ENCODE data around the gene CLECL1.

- TF ChIP-seq CTCF (IDR thresholded peaks at IDR 0.05; ENCODE audit: low read length) (no peak), EZH2 (optimal IDR thresholded peaks at IDR 0.05; ENCODE audit: low read depth, low read length) (no peak), EZH2phosphoT487 (IDR thresholded peaks at IDR 0.05; ENCODE audit: low read length) (no peak)
Measured at GRCh38 chr12:9674226-9674590, 58.7 kb downstream of the CLECL1 start.

All from MM.1S (cell line).